ENCODE measurements around the gene PPP2R2C.

- TF ChIP-seq CTCF (IDR thresholded peaks at IDR 0.05 in 2 of 3, conservative IDR thresholded peaks at IDR 0.05 in 1 of 3; ENCODE audit: control insufficient read depth in 2 of 3, extremely low read depth in 1 of 3, insufficient read depth in 1 of 3, low read depth in 3 of 3, low read length in 3 of 3) (no peak), STAT1 (conservative IDR thresholded peaks at IDR 0.05) (no peak), ZBED1 (IDR thresholded peaks at IDR 0.05; ENCODE audit: borderline replicate concordance) (no peak)
- TF ChIP-seq, protein P1, sequence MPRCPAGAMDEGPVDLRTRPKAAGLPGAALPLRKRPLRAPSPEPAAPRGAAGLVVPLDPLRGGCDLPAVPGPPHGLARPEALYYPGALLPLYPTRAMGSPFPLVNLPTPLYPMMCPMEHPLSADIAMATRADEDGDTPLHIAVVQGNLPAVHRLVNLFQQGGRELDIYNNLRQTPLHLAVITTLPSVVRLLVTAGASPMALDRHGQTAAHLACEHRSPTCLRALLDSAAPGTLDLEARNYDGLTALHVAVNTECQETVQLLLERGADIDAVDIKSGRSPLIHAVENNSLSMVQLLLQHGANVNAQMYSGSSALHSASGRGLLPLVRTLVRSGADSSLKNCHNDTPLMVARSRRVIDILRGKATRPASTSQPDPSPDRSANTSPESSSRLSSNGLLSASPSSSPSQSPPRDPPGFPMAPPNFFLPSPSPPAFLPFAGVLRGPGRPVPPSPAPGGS (IDR thresholded peaks at IDR 0.05; ENCODE audit: borderline replicate concordance, insufficient read depth, low read depth, low read length, poor library complexity, severe bottlenecking), result no peak
Observed at GRCh38 chr4:6425336-6425735, 47.1 kb downstream of the PPP2R2C start.

Data from GM12878 (cell line).